Measurements from ENCODE around the gene ESF1.

The ESF1 gene

GRCh38 chr20:13681248-13682125 is 103.2 kb downstream of the ESF1 start:
- DNase-seq (ENCODE audit: low read depth in 2 of 3, low spot score in 1 of 3) = no peak

- no peak for DNase-seq (ENCODE audit: low read depth in 2 of 3, low spot score in 1 of 3)
These were observed 105.8 kb downstream of the ESF1 start for GRCh38 chr20:13678944-13679343.

GRCh38 chr20:13677241-13677640 is 107.5 kb downstream of the ESF1 start:
- DNase-seq (ENCODE audit: low read depth in 2 of 3, low spot score in 1 of 3) = no peak

GRCh38 chr20:13676682-13677081 is 108.0 kb downstream of the ESF1 start:
- DNase-seq (ENCODE audit: low read depth in 2 of 3, low spot score in 1 of 3) = no peak

- DNase-seq (ENCODE audit: low read depth in 2 of 3, low spot score in 1 of 3) = no peak
These were observed 112.0 kb downstream of the ESF1 start for GRCh38 chr20:13672690-13673089.

GRCh38 chr20:13671916-13672378 is 112.8 kb downstream of the ESF1 start:
- DNase-seq (ENCODE audit: low read depth in 2 of 3, low spot score in 1 of 3) = no peak

- no peak for DNase-seq (ENCODE audit: low read depth in 2 of 3, low spot score in 1 of 3)
These were observed 113.2 kb downstream of the ESF1 start for GRCh38 chr20:13671512-13671911.

GRCh38 chr20:13670160-13670559 is 114.6 kb downstream of the ESF1 start:
- DNase-seq (ENCODE audit: low read depth in 2 of 3, low spot score in 1 of 3) = no peak

- DNase-seq (ENCODE audit: low read depth in 2 of 3, low spot score in 1 of 3) = no peak
These were observed 118.9 kb downstream of the ESF1 start for GRCh38 chr20:13665709-13666395.

All from stimulated activated CD4-positive, alpha-beta T cell treated with anti-CD3 and anti-CD28 coated beads, Interleukin-12 subunit alpha, Interleukin-12 subunit beta, amount 100 ng/mL, for 48 hours (primary cell).